ENCODE results near the gene MAMLD1.

MAMLD1 gene

GRCh38 chrX:150504397-150505182 is 141.5 kb downstream of the MAMLD1 start:
- no peak for DNase-seq

DNA sequence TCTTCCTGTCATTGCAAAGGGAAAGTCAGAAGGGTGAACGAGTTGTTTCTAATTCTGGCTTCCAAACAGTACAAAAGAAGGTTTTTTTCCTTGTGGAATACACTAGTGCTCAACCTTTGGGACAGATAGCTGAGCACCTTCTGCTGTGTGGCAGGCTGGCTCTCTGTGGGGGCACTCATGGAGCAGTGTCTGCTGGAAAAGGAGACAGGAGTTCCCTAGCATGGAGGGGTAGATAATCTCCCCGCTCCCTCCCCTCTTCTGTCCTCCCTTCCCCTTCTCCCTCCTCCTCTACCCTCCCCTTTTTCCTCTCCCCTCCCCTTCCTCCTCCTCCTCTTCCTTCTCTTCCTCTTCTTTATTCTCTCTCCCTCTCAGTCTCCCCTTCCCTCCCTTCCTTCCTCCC is 142.9 kb downstream of the MAMLD1 start:
- no peak for DNase-seq

- peak; percentile 45 for DNase-seq
Observed at GRCh38 chrX:150506486-150506885, 143.4 kb downstream of the MAMLD1 start.

DNA sequence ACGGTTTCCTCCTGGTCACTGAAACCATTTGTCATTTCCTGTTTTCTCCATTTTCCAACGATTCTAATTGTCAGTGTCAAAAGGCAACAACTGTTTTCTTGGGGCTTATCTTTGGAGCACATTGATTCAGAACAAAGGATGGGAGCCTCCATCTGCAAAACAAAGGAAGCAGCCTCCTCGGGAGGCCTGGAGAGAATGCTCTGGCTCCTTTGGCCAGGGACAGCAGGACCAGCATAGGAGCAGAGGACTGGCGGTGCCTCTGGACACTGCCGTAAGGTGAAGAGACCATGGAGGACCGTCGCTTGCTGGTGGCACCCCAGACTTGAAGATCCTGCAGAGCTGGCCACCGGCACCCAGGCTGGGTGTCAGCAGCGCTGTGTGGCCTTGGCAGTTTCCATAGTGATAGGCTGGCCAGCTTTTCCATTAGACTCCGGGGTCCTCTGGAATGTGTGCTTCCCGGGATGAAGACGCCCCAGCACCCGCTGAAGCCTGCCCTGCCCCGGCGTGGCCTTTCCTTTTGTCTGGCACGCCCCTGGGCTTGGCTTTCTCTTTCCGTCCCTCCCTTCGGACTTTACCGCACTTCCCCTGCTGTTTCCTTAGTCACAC is 144.2 kb downstream of the MAMLD1 start:
- no peak for DNase-seq

GRCh38 chrX:150508018-150508417 is 144.9 kb downstream of the MAMLD1 start:
- DNase-seq: no peak

DNA sequence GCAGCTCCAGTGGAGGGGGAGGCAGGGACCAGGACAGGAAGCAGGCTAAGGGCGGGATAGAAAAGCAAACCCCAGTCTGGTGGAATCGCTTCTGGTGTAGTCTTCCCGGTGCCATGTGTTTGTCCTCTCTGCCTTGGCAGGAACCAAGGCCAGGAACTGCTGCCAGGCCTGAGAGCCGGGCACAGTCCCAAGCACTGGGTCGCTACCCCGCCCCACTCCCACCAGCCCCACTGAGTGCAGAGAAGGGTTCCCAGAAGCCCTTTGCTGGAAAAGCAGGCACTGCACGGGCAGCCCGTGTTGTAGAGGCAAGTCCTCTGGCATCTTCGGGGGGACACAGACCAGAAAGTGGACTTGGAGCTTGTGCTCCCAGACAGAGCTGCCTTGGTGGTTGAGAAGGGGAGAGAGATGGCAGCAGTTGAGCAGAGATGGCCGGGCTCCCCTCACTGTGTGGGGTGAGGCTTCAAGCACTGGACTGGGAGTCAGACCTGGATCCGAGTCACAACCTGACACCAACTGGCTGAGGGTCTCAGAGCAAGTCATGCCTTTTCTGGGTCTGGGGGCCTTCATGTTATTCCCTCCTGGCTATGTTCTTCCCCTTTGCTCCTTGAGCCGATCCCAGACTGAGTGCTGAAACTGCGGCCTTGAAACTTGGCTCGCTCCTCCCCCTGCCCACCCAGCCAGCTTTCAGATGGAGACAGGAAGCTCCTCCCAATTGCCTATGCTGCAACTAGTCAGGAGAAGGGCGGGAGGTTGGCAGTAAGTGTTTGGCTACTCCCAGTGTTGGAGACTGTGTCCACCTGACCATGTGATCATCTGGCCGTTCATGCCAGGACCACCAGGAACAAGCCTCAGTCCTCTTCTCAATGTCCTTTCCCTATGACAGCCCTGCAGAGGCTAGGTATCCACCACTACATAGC is 145.6 kb downstream of the MAMLD1 start:
- DNase-seq: peak; percentile 23

- DNase-seq: no peak
Observed at GRCh38 chrX:150509703-150510102, 146.6 kb downstream of the MAMLD1 start.

DNA sequence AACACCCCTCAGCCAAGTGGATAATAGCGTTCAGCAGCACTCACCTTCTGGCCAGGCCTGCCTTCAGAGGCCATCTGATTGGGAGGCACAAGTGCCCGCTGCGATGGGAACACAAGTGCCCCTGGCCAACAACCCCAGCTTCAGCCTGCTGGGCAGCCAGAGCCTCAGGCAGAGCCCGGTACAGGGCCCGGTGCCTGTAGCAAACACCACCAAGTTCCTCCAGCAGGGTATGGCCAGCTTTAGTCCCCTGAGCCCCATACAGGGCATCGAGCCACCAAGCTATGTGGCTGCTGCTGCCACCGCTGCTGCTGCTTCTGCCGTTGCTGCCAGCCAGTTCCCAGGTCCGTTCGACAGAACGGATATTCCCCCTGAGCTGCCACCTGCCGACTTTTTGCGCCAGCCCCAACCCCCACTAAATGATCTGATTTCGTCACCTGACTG is 149.4 kb downstream of the MAMLD1 start:
- peak; percentile 43 for DNase-seq

DNA sequence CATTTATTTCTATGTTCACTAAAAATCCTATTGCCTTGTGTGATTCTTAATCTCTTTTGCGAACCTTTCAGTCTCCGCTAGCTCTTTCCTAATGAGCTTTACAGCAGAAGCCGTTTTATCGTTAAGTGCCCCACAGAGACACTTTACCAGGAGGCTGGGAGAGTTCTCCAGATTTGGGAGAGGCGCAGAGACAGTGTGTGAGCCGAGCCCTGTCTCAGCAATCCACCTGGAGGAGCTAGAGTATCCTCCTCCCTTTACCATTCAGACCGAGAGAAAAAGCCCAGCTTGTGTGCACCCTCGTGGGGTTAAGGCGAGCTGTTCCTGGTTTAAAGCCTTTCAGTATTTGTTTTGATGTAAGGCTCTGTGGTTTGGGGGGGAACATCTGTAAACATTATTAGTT is 150.4 kb downstream of the MAMLD1 start:
- DNase-seq: no peak

- no peak for DNase-seq
Observed at GRCh38 chrX:150514462-150514861, 151.3 kb downstream of the MAMLD1 start.

- DNase-seq: no peak
Observed at GRCh38 chrX:150515801-150516200, 152.7 kb downstream of the MAMLD1 start.

DNA sequence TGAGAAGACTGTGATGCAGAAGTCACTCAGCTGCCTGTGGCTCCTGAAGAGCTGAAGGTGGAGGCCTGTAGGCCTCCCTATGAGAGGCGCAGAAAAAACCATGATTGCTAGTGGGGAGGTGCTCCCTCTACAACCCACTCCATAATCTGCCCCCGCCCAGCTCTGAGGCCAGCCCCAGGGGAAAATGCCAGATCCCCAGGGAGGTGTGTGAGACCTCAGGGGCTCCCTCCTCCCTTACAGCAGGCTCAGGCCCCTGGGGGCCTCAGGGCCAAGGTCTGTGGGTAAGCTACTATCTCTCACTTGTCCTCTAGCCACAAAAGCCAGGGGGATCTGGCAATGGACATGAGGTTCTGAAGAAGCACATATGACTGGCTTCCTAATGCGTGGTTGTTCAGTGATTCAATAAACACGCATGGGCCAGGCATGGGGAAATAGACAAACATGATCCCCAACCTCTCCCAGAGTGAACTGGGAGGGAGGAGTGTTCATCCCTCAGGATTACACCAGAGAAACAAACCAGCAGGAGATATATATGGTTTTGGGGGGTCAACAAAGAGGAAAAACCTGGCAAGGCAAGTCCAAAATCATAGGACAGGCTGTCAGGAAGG is 154.3 kb downstream of the MAMLD1 start:
- no peak for DNase-seq

DNA sequence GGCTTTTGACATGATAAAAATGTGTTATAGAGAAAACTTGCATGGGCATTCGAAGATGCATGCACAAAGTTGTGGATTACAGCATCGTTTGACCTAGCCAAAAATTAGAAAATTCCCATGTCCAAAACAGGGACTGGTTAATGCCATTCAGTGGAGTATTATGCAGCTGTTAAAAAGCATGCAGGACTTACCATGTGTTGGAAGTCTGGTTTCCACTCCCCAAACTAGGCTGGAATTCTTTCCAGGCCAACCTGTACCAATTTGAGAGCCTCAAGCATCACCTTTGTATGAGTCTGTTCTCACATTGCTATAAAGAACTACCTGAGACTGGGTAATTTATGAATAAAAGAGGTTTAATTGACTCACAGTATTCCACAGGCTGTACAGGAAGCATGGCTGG is 159.4 kb downstream of the MAMLD1 start:
- DNase-seq: no peak

DNA sequence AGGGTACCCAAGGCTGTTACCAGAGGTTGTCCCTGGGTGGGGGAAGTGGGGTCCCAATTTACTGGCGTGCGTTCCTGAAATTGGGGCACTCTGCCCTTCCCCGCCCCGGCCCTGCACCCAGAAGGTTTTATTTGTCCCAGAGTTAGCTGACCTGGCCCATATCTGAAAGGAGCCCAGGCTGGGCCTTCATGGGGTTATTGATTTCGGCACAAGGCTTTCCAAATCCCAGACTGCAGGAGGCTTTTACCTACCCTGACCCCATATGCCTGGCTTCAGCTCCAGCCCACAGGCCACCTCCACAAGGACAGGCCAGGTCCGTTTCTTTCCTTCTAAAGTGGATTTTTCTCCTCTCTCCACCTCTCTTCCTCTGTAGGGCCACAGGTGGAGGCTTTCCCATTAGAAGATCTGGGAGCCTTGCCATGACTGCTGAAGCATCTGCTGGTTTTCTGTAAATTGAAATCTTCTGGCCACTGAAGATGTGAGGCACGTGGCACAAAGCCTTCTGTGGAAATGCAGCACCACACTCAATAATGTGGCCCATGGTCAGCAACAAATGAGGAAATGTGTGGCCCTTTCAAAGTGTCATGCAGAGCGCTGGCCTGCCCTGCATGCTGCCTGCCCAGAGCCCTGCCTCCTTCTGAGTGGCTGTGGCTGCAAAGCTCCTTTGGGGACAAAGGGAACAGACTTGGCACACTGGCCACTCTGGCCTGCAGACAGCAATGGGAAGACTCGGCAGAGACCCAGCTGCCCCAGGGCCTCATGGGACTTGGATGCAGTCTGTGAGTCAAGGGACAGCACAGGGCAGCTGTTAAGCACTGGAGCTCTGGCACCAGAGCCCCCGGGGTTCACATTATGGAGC is 162.2 kb downstream of the MAMLD1 start:
- no peak for DNase-seq

GRCh38 chrX:150526692-150527091 is 163.6 kb downstream of the MAMLD1 start:
- DNase-seq: no peak

- no peak for DNase-seq
Observed at GRCh38 chrX:150527108-150527507, 164.0 kb downstream of the MAMLD1 start.

DNA sequence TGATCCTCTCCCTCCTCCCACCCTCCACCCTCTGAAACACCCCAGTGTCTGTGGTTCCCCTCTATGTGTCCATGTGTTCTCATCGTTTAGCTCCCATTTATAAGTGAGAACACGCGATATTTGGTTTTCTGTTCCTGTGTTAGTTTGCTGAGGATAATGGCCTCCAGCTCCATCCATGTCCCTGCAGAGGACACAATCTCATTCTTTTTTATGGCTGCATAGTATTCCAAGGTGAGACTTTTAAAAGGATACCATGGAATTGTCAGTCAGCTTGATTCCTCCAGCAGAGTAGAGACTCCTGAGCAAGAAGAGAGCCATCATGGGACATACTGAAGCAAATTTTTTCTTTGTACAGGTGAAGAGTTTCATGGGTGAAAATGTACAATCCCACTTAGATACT is 166.5 kb downstream of the MAMLD1 start:
- DNase-seq: no peak

- no peak for DNase-seq
Observed at GRCh38 chrX:150530821-150531220, 167.7 kb downstream of the MAMLD1 start.

DNA sequence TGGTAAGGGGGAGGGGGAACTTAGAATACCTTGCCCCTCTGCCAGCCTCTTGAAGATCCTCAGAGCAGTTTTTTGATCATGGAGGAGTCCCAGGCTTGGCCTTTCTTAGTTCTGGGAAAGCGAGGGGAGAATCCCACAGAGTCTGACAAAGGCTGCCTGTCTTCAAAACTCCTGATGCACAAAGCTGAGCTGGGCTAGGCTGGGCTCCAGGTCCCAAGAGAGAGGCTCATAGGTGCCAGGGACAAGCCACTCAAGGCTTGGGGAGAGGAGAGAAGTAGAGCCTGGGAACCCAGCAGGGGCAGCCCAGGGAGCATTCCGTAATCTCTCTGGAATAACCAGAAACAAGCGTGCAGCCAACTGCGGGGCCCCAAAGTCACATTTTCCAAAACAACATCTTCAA is 168.3 kb downstream of the MAMLD1 start:
- DNase-seq: no peak

DNA sequence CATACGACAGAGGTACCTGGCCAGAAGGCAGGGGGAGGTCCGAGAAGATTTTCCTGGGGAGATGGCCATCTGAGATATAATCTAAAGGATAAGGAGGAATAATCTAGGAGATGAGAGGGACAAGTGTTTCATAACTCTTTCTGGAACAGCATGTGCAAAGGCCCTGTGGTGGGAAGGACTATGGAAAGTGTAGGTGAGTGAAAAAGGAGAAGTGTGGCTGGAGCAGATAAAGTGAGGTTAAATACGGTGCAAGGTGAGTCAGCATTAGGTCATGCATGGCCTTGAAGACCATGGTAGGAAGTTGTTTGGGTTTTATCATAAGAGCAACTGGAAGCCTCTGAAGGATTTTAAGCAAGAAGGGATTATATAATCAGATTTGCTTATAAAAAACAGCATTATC is 170.7 kb downstream of the MAMLD1 start:
- DNase-seq: no peak

GRCh38 chrX:150536455-150537116 is 173.5 kb downstream of the MAMLD1 start:
- no peak for DNase-seq

DNA sequence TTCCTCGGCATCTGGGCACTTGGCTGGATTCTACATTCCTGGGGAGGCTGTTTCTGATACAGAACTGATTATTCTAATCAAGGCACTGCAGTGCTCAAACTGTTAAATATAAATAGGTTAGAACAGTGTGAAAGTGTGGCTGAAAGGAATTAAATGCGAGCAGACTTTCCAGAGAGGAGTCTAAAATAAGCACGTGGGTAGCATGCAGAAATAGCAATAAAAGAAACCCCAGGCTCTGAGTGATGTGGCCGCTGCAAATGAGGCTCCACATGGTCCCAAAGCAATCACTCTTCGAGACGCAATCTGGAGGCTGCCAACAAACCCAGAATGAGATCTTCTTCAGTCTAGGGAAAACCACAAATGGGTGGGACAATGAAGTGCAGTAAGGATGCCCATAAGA is 174.7 kb downstream of the MAMLD1 start:
- no peak for DNase-seq
